ENCODE results near the gene CAPN2.

DNA sequence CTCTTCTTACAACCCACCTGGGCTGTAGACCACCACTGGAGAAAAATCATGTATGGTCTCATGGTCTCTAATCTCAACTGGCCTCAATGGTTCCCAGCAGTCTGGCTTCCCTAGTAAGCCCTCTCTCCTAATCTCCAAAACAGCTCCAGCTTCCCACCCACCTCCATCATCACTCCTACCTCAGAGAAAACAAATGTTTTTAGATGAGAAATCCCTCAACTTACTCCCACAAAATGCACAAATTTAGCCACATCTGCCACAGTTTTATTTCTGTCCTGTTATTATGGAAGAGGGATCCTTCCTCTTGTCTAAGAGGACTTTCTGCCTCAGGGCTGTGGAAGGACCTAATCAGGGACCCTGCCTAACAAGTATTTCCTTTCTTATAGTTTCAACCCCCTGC, 101.3 kb downstream of the CAPN2 start:
- TF ChIP-seq, protein P1, sequence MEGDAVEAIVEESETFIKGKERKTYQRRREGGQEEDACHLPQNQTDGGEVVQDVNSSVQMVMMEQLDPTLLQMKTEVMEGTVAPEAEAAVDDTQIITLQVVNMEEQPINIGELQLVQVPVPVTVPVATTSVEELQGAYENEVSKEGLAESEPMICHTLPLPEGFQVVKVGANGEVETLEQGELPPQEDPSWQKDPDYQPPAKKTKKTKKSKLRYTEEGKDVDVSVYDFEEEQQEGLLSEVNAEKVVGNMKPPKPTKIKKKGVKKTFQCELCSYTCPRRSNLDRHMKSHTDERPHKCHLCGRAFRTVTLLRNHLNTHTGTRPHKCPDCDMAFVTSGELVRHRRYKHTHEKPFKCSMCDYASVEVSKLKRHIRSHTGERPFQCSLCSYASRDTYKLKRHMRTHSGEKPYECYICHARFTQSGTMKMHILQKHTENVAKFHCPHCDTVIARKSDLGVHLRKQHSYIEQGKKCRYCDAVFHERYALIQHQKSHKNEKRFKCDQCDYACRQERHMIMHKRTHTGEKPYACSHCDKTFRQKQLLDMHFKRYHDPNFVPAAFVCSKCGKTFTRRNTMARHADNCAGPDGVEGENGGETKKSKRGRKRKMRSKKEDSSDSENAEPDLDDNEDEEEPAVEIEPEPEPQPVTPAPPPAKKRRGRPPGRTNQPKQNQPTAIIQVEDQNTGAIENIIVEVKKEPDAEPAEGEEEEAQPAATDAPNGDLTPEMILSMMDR (IDR thresholded peaks at IDR 0.05; ENCODE audit: insufficient read depth, low read length): no peak
- TF ChIP-seq GABPA (IDR thresholded peaks at IDR 0.05; ENCODE audit: low read depth): no peak
